ENCODE data around the gene NBEAL2.
"Not testable (repeated sequence)": the region's sequence is repeated elsewhere in the genome, so short reads cannot be mapped to it uniquely, and the experiment has no call there.

NBEAL2 gene

DNA sequence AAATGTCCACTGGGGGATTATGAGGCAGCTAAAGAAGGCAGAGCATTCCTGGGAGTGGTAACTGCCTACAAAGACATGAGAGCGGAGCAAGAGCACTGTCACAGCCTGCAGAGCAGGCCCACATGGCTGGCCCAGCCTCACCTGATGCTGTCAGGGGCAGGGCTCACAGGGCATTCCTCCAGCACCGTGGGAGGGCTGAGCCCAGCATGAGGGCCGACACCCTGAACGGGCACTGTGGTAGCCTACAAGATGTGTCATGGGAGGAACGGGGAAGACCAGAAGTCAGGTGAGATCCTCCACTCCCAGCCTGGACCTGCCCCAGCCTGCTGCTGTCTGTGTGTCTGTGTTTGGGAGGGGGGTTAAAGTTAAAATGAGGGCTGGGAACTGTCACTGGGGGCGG, 33.0 kb upstream of the NBEAL2 start:
- DNase-seq: no peak

GRCh38 chr3:46946856-46947545, 32.5 kb upstream of the NBEAL2 start:
- no peak for DNase-seq

DNA sequence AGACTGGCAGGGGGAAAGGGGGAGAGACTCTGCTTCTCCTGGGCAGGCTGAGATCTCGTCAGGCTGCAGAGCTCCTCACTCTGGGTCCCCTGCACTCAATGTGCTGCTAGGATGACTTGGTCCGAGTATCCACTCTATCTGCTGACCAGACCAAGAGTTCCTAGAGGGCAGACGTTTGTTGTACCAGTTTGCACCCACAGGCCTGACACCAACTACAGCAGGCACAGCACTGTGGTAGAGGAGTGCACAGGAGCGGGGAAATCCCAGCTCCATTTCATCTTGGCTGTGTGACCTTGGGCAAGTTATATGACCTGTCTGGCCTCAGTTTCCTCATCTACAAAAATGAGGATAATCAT, 31.9 kb upstream of the NBEAL2 start:
- no peak for DNase-seq

- DNase-seq: peak; percentile 33
Measured at GRCh38 chr3:46947981-46948791, 31.3 kb upstream of the NBEAL2 start.

DNA sequence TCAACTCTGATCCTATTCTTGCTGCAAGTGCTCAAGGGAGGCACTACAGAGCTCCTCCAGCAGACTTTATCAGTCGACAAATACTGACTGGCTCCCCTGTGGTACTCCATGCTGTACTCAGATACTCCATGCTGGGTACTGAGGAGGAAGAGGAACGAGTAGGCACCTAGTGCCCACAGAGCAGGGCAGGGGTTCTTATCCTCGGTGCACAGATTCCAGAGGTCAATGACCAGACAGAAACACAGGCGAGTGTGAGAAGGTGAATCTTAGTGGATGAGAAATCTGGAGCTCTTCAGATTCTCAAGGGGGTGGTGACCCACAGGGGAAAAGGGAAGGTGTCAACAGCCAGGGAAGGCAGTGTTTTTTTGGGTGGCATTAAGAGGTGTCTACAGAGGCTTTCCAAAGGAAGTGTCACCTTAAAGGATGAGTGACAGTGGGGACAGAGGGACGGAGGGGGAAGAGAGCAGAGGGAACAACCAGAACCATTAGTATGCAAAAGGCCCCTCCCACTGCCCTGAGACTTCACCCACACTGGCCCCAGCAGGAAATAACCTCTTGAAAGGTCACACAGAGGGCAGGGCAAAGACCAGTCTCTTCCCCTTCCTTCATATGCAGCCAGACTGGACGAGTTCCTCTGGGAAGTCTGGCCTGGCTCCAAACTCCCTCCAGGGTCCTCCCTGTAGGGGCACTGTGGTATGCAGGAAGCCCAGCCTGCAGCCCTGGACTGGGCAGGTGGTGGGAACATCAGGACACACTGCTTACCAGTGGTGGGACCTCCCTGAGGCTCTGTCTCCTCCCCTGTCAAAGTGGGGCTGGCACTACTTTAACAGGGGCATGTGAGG, 30.4 kb upstream of the NBEAL2 start:
- DNase-seq: no peak

- no peak for DNase-seq
Measured at GRCh38 chr3:46950177-46950576, 29.3 kb upstream of the NBEAL2 start.

DNA sequence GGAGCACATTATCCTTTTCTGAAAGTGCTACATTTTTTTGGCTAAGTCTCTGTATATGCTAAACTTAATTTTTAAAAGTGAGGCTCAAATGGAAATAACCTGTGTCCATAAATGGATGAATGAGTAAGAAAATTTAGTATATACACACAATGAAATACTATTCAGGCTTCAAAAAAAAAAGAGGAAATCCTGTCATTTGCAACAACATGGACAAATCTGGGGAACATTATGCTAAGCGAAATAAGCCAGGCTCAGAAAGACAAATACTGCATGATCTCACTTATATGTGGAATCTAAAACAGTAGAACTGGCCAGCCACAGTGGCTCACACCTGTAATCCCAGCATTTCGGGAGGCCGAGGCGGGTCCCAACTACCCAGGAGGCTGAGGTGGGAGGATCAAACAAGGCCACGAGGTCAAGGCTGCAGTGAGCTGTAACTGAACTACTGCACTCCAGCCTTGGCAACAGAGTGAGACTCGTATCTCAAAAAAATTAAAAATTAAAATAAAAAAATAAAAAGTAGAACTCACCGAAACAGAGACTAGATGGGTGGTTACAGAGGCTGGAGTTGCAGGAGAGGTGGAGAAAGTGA, 28.7 kb upstream of the NBEAL2 start:
- DNase-seq: no peak

- no peak for DNase-seq
Measured at GRCh38 chr3:46952813-46953212, 26.7 kb upstream of the NBEAL2 start.

DNA sequence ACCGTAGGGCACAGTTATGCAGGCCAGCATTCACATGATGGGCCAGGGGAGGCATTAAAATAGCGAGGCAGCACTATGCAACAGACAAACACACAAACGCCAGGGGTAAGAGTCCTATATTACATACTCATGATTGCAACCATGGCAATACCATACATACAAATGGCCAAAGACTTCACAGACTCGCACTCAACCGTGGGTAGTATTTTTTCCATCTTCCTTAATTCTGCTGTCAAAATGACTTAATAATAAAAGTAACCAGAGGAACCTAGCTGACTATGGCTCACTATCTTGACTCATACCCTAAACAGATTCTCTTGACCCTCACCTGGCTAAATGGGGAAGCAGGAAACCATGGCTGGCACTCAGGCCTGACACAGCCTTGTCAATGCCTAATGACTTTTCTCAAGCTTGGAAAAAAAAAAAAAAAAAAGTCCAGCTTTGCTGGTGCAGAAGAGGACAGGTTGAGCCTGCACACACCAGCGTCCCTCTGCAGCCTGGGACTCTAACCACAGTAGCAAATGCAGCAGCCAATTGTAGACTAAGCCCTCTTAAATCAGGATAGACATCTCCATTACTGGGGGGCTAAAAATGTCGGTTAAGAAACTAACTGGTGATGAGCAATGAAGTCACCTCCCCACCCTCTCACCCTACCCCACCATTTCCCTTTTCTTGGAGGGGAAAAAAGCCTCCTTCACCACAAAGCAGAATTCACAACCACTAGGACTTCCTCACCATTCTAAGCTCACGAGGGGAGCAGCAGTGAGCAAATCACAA, 26.0 kb upstream of the NBEAL2 start:
- DNase-seq: no peak

DNA sequence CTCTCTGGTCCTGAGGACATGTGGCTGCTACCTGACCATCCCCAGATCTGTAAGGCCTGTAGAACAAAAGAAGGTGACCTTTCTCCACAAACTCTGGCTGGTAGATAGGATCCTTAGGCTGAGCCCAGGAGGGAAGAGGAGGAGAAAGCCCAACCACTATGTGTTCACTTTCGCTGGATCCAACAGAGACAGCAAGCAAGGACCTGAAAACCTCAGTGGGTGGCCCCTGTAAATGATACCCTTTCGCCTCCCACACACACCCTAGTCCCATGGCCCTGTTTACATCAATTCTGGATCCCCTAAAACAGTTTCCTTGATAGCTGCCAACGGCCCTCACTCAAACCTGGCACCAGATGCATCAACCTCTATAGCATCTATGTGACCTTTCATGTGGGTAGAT, 25.3 kb upstream of the NBEAL2 start:
- no peak for DNase-seq

GRCh38 chr3:46955157-46955556, 24.3 kb upstream of the NBEAL2 start:
- DNase-seq: no peak

DNA sequence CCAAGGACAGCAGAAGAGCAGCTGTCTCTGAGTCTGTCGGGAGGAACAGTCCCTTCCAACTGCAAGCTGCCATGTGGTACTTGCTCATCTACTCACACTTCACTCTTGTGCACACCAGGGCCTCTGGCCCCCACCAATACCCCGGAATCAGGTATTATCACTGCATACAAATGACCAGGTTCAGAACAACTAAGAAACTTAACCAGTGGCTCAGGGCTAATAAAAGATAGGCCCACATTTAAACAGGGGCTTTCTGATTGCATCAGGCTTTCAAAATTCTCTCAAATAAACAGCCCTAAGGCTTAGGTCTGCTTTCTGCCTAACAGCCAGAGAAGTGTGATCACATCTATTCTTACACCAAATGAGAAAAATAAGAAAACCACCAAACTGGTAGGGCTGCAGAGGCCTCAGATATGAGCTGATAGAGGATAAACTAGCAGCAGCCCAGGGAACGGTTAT, 23.6 kb upstream of the NBEAL2 start:
- DNase-seq: no peak

- no peak for DNase-seq
Measured at GRCh38 chr3:46957092-46957820, 22.2 kb upstream of the NBEAL2 start.

DNA sequence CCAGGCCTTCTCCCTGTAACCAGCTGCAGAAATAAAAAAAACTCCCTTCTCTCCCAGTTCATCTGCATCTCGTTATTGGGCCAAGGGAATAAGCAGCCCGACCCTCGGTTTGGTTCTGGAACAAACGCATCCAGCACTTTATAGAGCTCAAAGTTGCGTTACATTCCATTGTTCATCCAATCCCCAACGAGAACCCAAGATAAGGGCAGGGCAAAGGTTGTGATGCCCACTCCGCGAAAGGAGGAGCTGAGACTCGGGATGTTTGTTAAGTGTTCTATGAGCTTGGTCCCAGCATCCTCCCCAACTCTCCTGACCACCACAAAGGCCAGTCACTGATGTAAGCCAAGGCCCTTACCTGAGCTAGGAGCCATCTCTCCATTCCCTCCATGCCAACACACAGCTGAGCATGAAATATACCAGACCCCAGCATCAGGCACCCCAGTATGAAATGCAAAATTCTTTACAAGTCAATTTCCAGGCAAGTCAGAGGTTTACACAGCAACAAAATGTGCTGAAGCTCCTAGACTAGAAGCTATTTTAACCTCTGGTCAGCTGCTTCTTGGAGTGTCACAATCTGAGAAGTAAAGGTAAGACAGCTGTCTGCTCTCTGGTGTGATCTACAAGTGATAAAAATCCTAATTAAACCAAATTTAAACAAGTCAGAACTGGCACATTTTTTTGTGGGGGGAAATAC, 20.9 kb upstream of the NBEAL2 start:
- DNase-seq: no peak

DNA sequence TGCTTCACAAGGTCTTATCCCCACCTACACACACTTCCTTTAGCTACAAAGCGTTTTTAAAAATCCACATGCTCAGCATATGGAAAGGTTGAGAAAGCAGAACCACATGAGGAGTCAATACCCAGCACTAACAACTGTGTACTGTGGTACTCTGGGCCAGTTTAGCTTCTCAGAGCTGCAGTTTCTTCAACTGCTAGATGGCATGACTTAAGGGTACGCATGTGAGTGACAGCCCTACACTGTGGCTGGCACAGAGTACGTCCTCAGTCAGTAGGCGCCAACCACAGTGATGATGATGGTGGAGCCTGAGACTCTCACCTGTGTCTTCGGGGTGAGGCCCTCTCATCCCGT, 20.3 kb upstream of the NBEAL2 start:
- no peak for DNase-seq

DNA sequence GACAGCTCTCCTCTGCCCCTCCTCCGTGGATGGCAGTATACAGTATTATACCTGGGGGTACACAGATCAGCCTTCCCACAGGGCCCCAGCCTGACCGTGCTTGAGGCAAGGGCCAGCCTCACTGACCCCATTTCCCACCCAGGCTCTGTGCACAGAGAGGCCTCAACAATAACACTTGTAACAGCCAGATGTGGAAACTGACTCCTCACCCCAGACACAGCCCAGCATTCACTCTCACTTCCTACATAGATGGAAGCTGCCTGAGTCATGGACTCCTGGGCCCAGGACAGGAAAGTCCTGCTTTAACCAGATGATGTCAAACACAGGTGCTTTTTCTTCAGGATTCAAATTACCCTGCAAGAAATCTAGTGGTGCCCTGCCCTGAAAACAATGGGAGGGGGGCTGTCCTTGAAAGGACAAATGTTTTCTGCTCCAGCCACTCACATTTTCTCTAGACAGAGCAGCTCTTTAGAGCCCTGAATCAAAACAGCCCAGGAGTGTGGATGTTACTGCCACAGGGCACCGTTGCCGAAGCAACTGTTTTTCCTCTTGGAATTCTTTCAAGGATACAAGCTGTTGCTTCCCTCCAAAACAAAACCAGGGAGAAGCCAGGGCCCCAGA, 19.3 kb upstream of the NBEAL2 start:
- no peak for DNase-seq

DNA sequence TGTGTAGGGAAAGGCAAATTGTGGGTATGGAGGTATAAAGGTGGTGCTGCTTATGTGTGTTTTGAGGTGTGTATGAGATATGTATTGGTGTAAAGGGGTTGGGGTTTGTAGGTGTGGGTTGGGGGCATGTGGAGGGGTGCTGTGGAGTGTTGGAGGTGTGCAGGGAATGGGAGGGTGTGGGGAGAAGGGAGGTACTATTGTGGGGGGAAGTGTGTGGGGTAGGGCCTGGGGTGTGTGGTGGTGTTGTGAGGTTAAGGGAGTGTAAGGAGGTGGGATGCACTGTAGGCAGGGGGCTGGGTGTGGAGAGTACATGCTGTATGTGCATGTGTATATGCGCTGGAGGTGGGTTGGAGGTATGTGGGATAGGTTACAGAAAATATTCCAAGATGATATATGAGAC, 18.6 kb upstream of the NBEAL2 start:
- DNase-seq: no peak

GRCh38 chr3:46962427-46962826, 17.0 kb upstream of the NBEAL2 start:
- DNase-seq: no peak

DNA sequence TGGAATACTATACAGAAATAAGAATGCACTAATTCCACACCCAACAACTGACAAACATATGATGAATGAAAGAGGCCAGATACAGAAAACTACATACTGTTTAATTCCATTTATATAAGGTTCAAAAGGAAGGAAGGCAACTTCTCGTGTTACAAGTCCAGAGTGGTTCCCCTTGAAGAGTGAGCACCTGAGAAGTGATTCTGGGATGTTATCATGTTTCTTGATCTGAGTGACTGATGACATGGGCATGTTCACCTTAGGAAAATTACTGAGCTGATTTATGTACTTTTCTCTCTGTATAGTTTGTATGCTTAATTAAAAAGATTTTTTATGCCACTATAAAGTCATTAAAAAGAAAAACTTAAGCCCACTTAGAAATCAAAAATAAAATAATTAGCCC, 16.5 kb upstream of the NBEAL2 start:
- DNase-seq: no peak

DNA sequence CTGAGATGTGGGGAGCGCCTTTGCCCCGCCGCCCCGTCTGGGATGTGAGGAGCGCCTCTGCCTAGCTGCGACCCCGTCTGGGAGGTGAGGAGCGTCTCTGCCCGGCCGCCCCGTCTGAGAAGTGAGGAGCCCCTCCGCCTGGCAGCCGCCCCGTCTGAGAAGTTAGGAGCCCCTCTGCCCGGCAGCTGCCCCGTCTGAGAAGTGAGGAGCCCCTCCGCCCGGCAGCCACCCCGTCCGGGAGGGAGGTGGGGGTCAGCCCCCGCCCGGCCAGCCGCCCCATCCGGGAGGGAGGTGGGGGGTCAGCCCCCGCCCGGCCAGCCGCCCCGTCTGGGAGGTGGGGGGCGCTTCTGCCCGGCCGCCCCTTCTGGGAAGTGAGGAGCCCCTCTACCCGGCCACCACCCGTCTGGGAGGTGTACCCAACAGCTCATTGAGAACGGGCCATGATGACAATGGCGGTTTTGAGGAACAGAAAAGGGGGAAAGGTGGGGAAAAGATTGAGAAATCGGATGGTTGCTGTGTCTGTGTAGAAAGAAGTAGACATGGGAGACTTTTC, 15.4 kb upstream of the NBEAL2 start:
- not testable (repeated sequence) for DNase-seq
